Left colon (tissue), 2 donors: Measurements from ENCODE around the gene SRP14. TPM values are rescaled to one million over a fixed set of nuclear protein-coding genes. Genes with fewer than 3 reads are reported as not detected.
"Not testable (repeated sequence)": the region's sequence is repeated elsewhere in the genome, so short reads cannot be mapped to it uniquely, and the experiment has no call there.

Experiments
- ATAC-seq: fragments of 200-7000 bp; cut with Tn5 transposase; one replicate; pipeline ENCODE4 v1.9.1; 2020; ENCODE audit warnings: mild to moderate bottlenecking, moderate library complexity
- DNase-seq, 2 donors: peaks; one replicate each; pipeline ENCODE4 v3.0.0-alpha.2; 2020
- intact Hi-C, 2 donors: fragments of 100-400 bp; cut with DNase I in 1 of 2; cut with micrococcal nuclease in 1 of 2; formaldehyde crosslinking; loops; one replicate each; pipeline versions ENCODE4 v1.11.2 to v1.14.0; 2022; cut with DNase I, micrococcal nuclease
- total RNA-seq, 2 donors: library from RNA; stranded (reverse); fragmentation: NEBNext Ultra II Directional; extraction: Animal tissue kit (Norgen Biotek cat#: 25700); gene quantifications; one replicate each; pipeline ENCODE4 v1.2.1, GENCODE V29; 2021
- donor health status: DM: no; HTN: no; CAD: no.
- donor health status: DM: yes; HTN: yes; CAD: no.

The SRP14 gene
- total RNA-seq, 2 donors from 2014 or later: 144 to 153 TPM

DNA sequence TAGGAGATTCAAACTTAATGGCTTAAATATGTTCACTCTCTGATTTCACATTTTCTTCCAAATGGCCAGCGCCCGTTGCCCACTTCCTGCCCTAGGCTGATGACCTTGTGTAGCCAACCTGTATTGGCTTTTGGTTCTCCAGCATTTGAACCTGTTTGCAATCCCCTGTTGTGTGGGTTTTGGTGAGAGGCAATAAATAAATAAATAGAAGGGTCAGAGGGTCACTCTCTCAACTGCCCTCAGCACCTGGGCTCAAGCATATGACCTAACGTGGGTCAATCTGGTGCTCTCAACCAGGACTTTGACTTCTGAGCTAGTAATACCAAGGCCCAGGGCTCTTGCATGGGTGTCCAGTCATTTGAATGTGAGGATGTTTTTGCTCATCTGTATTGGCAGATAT, 1.8 kb upstream of the SRP14 start:
- no peak for ATAC-seq
- DNase-seq: no peak
- intact Hi-C loops: loop anchor here in 1 of 2 donors (5.0 kb wide), 1 partner anchor 237 kb away; no protein-coding TSS in a partner anchor

DNA sequence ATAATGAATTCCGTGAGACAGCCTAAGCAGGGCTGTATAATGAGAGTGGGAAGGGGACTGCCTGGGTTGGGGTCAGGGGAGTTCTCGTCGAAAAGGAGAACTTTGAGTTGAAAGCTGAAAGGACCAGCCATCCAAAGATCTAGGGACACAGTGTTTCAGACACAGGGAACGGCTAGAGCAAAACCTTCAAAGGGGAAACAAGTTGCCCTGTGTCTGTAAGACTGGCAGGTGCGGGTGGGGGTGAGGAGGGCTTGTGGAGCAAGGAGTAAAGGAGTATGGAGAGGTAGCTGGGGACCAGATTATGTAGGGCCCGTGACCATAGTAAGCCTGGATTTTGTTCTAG, 1.3 kb upstream of the SRP14 start:
- ATAC-seq (no peak), DNase-seq (no peak)
- intact Hi-C loops: loop anchor here in 1 of 2 donors (5.0 kb wide), 1 partner anchor 237 kb away; no protein-coding TSS in a partner anchor

DNA sequence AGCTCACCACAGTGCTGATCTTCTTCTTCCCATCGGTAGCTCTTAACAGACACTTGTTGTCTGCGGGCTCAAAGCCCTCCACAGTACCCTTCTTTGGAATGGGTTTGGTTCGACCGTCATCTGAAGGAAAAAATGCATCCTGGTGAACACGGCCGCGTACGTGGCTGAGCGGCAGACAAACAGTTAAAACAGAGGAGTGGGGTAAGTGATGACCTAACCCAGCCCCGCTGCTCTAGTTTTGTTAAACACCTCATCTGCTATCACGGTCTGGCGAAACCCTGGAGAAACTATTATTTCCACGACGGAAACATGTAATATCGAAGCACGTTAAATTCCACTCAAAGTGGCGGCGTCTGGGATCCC, 725 bp downstream of the SRP14 start:
- intact Hi-C loops: no loop called here
- ATAC-seq (peak; percentile 3), DNase-seq (no peak)

DNA sequence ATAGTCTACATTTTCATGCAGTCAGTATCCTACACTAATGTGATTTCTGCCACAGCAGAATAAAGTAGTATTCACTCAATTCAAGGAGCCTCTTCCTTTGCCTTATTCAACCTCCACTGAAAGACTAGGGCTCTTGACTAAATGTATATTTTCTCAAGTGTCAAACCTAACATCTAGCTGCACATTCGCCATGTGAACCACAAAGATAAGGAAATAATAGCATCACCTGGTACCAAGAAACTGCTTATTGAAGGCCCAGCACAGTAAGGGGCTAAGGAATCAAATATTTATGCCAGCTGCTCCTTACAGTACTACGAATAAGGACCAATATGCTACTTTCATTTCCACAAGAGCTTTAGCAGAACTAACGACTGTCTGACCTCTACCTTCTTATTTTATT, 1.3 kb downstream of the SRP14 start:
- intact Hi-C loops: no loop called here
- DNase-seq (no peak), ATAC-seq (no peak)

DNA sequence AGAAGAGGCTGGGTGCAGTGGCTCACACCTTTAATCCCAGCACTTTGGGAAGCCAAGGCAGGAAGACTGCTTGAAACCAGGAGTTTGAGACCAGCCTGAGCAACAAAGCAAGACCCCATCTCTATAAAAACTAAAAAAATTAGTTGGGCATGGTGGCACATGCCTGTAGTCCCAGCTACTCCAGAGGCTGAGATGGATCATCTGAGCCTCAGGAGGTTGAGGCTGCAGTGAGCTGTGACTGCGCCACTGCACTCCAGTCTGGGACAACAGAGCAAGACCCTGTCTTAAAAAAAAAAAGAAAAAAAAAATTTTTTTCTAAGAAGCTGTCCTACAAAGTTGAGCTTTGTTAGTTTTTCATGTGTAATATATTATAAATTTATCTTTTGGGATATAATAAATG, 3.8 kb downstream of the SRP14 start:
- ATAC-seq, intact Hi-C loops, DNase-seq: not testable (repeated sequence)

DNA sequence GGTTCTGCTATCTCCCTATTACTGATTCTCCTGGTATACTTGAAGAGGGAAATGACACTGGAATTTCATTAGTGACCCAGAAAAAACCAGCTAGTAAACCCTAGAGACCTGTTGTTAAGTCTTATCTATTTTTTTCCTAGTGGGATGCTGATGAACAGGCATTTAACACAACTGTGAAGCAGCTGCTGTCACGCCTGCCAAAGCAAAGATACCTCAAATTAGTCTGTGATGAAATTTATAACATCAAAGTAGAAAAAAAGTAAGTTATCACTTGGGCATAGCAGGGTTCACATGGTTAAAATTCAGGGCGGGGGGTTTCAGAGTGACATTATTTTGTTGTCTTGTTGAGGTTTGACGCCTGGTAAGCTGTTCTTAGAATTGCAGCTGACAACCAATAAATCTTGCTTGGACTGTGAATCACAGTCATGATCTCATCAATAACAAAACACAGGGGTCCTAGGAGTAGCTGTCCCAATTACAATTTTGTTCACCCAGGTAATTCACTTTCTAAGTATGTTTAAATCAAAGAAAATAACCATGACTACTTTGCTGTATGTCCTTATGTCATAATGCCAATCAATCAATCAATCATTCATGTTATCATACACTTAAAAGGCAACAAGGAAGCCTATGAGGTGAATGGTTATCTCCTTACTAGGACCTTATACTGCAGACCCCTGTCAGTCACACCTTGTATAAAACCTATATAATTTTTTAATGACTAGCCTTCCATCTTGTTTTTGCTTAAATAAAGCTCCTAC, 4.6 kb downstream of the SRP14 start:
- intact Hi-C loops: no loop called here
- DNase-seq (no peak), ATAC-seq (no peak)

DNA sequence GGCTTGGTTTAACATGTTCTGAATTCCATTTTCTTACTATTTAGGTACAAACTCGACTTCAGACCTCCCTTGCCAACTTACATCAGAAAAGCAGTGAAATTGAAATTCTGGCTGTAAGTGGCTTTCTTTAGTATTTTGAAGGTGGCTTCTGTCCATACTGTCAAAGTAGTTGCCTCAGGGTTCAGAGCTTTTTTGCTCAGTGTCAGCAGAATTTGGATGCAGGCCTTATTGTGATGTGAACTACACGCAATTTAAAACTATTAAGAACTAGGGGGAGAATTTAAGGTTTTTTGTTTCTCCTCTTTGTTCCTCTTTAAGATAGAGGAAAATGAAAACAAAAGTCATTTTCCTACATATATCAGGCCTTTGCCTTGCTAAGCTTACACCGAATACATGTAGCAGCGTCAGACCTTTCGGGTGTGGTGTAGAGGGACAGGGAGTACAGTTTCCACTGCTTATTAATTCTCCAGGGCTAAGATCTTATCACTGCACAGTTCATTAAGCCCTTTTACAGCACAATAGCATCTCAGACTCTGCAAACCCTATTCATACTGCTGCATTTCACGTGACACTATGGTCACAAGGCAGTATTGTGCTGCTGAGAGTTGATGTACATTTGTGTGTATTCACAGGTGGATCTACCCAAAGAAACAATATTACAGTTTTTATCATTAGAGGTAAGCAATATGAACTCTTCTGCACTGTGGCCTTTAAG, 6.7 kb downstream of the SRP14 start:
- intact Hi-C loops: no loop called here
- DNase-seq: no peak
- ATAC-seq: no peak

DNA sequence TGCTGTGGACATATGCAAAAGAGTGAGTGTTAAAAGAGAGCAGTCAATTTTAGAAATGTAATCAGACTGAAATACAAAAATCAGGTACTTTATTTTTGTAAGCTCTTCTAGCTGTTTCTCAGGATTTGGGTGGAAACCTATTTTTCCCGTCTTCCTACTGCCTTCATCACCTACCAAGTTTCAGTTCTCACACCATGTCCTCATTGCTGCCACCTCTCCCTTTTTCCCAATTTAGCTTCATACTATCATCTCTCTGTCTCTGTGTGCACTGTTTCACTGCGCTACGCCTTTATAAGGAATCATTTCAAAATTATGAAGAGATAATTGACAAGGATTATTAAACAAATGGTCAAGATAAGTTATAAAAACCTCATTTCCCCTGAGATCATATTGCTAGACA, 7.7 kb downstream of the SRP14 start:
- no peak for DNase-seq
- intact Hi-C loops: no loop called here
- no peak for ATAC-seq

DNA sequence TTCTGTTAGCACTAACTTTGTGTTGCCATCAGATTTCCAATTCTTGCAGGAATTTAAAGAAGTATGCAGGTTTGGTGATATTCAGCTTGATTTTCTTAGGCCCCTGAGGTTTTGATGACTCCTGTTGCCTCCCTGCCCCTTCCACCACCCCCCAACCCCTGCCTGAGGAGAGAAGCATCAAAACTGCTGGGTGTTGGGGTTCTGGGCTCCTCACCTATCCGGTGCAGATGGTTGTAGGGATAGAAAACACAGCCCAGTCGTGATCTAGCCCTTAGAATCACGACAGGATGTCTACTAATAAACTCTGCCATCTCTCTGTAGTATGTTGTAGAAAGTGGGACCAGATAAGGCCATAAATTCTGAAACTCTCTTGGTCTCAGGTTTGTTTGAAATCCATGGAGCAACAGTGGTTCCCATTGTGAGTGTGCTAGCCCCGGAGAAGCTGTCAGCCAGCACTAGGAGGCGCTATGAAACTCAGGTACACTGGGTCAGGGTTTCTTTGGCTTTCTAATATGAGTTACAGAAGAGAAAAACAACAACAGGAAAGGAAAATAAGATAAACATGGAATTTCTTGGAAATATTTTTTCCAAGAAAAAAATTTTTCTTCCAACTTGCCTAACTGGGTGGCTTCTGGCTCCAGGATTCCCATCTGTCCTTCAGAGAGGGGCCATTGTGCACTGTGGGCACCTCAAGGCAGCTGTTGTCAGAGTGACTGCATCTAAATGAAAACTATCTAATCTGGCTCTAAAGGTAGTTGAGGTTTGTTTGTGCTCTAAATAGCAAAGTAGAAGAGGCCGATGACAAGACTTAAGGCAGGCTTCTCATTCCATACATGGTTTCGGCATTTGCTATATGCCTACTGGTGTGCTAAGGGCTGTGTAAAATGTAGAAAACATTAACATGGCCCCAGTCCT, 8.7 kb downstream of the SRP14 start:
- peak; percentile 75 for ATAC-seq
- DNase-seq: peak in 1 of 2 donors; percentile 47
- intact Hi-C loops: no loop called here

DNA sequence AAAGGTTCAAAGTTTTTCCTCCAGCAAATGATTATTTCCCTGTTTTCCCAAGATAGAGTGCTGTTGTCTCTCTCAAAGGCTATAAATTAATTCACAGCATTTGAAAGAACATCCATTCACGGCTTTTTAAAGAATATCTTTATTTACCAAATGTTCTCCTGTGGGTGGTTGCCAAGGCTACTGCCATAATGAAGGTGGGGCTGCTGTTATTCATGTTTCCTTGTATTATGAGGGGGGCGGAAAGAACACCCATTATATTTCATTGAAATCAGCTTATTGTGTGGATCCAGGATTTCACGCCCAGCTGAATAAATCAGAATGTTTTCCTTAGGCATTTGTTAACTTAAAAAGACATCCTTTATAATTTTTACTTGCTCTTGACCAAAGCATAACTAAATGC, 10.1 kb downstream of the SRP14 start:
- ATAC-seq: no peak
- no peak for DNase-seq
- intact Hi-C loops: no loop called here

DNA sequence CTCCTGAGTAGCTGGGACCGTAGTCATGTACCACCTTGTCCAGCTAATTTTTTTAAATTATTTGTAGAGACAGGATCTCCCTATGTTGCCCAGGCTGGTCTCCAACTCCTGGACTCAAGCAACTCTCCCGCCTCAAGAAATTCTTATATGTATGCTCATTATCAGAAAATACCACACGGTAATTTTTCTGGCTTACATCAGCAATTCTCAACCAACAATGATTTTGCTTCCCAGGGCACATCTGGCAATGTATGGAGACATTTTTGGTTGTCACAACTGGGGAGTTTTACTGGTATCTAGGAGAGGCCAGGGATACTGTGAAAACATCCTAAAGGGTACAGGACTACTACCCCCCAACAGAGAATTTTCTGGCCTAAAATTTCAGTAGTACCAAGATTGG, 10.8 kb downstream of the SRP14 start:
- ATAC-seq (no peak), DNase-seq (no peak)
- intact Hi-C loops: no loop called here

DNA sequence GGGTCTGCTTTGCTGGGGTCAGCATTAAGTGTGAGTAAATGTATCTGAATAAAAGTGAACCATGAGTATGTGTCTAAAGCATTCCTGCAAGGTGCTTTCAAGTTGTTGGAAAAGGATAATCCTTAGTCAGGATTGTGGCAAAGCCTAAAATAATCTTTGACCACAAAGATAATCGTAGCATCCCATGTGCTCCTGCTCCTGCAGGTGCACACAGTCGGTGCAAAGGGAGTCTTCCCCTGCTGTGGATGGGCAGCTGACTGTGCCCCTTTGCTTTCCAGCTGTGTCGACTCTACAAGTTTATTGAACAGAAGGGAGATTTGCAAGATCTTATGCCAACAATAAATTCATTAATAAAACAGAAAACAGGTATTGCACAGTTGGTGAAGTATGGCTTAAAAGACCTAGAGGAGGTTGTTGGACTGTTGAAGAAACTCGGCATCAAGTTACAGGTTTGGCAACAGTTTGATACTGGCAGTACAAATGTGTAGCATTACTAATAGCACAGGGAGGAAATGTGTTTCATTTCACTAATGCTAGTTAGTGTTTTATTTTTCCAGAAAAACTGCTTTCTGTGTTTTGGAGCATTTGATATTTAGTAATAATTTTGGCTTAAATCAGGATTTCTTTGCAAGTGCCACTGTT, 22.6 kb downstream of the SRP14 start:
- intact Hi-C loops: no loop called here
- no peak for ATAC-seq
- DNase-seq: no peak

DNA sequence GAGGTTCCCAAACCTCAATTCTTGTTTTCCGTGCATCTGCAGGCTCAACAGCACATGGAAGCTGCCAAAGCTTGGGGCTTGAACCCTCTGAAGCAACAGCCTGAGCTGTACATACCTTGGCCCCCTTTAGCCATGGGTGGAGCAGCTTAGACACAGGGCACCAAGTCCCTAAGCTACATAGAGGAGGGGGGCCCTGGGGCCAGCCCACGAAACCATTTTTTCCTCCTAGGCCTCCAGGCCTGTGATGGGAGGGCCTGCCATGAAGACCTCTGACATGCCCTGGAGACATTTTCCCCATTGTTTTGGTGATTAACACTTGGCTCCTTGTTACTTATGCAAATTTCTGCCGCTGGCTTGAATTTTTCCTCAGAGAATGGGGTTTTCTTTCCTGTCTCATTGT, 24.6 kb downstream of the SRP14 start:
- intact Hi-C loops: no loop called here
- ATAC-seq: peak; percentile 32

DNA sequence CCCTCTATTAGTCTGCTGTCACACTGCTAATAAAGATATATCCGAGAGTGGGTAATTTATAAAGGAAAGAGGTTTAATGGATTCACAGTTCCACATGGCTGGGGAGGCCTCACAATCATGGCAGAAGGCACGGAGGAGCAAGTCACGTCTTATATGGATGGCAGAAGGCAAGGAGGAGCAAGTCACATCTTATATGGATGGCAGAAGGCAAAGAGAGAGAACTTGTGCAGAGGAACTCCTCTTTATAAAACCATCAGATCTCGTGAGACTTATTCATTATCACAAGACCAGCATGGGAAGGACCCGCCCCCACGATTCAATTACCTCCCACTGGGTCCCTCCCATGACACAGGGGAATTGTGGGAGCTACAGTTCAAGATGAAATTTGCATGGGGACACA, 25.6 kb downstream of the SRP14 start:
- ATAC-seq: peak; percentile 42
- DNase-seq, intact Hi-C loops: not testable (repeated sequence)

More for the DNA sequence above, 24.6 kb downstream of the SRP14 start:
- DNase-seq: no peak

DNA sequence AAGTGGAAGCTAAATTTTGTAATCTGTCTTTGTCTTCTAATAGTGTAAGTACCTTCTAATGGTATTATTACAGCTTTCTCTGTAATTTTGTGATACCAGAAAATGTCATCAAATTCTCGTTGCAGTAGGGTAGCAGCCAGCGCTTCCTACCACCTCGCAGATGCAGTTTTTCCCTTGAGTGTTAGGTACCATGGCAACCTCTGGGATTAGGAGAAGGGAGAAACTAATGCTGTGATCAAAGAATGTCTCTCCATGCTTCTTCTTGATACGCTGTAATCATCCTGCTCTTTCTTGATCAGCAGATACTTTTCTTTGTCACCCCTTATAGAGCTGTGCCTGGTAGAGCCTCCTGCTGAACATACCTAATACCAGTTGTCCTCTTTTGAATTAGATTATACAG, 27.7 kb downstream of the SRP14 start:
- intact Hi-C loops: no loop called here
- no peak for DNase-seq
- no peak for ATAC-seq

DNA sequence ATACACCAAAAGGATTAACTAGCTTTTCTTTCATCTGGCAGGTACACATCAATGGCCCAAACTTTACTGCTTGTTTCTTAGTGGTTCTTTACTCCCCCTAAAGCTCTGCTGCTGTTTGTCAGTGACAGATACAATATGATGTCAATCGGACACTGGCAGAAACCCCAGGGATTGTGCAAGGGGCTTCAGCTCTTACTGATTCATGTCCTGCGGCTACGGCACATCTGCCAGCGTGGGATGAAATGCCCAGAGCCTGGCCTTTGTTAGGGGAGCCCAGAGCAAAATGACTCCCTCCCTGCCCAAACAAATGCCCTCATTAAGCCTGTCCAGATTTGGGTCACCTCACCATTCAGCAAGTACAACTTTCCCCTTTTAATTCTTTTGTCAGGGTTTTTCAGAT, 28.3 kb downstream of the SRP14 start:
- intact Hi-C loops: no loop called here
- no peak for DNase-seq
- ATAC-seq: no peak

DNA sequence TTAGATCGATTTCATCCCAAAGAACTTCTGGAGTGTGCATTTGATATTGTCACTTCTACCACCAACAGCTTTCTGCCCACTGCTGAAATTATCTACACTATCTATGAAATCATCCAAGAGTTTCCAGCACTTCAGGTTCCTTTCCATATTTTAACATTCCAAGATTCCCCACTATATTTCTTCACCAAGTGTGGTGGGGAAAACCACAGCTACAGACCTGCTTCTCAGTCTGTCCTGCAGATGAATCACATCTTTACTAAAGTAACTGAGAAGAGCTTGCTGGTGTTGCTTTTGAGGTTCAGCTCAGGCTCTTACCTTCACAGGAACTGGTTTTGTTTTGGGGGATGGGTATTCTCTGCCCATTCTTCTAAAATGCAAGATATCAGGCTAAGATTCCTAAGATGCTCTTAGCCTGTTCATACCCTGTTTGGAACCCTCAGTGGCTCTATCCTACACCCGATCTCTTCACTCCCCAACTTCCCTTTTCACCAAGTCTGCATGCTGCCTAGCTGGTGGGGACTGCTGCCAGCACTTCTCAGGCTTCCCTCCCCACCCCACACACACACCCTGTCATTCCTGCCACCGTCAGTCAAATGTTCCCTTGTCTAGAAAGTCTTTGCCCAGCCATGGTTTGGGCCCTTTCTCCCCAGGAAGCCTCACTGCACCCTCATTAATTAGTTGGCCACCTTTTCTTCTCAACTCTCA, 30.8 kb downstream of the SRP14 start:
- intact Hi-C loops: no loop called here
- DNase-seq (no peak), ATAC-seq (no peak)

DNA sequence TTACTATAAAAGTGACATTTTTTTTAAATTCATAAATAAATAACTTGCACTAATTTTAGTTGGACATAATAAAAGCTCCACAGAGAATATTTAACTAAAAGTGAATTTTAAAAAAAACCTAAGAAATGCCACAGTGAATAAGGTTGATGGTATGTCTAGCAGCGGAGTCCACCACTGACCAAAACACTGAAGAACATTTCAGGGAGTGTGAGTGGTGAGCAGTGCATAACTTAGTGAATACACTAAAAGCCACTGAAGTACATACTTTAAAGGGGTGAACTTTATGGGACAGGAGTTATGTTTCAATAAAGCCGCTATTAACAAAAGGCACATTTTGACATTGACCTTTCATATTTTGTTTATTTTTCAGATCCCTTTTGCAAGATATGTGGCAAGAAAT, 32.3 kb downstream of the SRP14 start:
- no peak for ATAC-seq
- no peak for DNase-seq
- intact Hi-C loops: no loop called here

DNA sequence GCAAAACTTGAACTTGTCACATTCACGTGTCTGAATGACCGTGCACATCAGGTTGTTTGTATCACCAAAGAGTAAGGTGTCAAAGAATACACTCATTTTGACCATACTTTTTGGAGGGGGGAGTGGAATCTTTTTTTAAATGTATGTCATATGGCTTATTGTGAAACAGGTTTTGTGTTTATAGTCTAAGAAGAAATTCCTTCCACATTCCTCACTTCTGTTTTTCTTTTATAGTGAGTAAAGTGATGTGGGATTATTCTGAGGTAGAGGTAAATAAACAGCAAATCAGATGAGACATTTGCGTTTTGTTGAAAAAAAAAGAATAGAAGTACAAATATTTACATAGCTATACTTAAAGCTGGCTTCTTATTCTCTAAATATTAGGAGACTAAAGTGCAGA, 33.0 kb downstream of the SRP14 start:
- intact Hi-C loops: no loop called here
- ATAC-seq (no peak), DNase-seq (no peak)
